M059J (cell line): Measurements from ENCODE around the gene GADD45B. TPM values are rescaled to one million over a fixed set of nuclear protein-coding genes. Genes with fewer than 3 reads are reported as not detected.
"Not testable (repeated sequence)": the region's sequence is repeated elsewhere in the genome, so short reads cannot be mapped to it uniquely, and the experiment has no call there.

Experiments
- DNase-seq: peaks from one replicate; pipeline ENCODE4 v3.0.0-alpha.2; 2012; ENCODE audit warnings: low read depth
- total RNA-seq: library from RNA; depleted of rRNA; stranded (reverse); fragments of >200 nt; shearing (Covaris generic); gene quantifications from 2 replicates; pipeline ENCODE4 v1.2.3, GENCODE V29; 2014

The GADD45B gene
- total RNA-seq, 1 experiment from 2014 or later = 54.0 TPM

DNA sequence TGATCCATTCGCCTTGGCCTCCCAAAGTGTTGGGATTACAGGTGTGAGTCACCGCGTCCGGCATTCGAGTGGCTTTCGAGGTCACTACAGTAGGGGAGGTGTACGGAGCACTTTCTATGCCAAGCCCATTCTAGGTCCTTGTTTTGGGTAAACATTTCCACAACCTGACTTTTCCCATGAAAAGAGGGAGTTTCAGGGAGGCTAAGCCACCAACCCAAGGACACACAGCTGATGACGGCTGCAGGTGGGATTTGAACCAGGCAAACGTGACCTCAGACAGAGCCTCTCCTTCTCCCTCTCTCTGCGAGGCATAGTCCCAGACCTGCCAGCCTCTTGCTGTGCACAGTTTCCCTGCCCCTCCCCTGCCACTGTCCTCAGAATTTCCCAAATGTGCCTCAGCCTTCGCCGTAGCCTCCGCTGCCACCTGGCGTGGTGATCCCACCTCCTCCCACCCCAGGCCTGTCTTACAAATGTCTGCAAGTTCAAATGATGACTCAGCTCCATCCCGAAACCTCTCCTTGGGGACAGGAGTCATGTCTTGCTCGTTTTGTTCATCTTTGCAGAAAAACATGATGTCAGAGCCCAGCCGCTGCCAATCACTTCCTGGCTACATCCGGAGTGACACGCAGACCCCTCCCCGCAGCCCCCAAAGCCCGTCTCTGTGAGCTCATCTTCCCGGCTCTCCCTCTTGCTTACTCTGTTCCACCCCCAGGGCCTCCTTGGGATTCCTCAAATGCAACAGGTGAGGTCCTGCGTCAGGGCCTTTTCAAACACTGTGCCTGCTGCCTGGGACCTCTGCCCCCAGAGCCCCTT, 6.6 kb upstream of the GADD45B start:
- peak; percentile 94 for DNase-seq

DNA sequence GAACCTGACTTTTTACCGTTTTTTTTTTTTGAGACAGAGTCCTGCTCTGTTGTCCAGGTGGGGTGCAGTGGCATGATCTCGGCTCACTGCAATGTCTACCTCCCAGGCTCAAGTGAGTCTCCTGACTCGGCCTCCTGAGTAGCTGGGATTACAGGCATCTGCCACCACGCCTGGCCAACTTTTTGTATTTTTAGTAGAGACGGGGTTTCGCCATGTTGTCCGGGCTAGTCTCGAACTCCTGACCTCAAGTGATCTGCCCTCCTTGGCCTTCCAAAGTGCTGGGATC, 6.1 kb upstream of the GADD45B start:
- not testable (repeated sequence) for DNase-seq

DNA sequence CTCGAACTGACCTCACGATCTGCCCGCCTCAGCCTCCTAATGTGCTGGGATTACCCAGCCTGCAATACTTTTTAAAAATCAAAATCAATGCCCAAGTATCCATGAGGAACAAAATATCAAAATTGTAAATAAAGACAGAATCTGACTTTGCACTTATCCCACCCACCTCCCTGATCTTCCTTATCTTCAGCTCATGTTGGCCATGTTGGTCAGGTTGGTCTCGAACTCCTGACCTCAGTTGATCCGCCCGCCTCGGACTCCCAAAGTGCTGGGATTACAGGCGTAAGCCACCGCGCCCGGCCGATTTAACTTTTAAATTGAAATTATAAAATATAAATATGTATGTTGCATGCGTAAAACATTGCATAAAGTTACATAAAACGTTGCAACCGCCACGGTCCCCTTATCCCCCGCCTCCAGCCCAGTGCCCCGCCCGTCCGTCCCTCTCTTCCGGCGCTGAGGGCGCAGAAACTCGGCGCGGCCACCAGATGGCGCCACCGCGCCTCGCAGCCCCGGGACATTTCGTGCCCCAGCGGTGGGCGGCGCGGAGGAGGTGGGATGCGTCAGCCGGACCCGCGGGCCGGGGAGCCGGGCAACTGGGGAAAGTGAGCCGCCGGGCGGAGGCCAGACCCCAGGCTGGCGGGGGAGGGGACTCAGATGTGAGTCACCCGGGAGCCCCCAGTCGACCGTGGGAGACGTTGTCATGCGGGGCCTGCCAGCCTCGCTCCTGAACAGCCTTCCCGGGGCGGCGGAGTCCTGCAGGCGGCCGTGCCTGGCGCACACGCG, 1.5 kb upstream of the GADD45B start:
- DNase-seq = peak; percentile 87

DNA sequence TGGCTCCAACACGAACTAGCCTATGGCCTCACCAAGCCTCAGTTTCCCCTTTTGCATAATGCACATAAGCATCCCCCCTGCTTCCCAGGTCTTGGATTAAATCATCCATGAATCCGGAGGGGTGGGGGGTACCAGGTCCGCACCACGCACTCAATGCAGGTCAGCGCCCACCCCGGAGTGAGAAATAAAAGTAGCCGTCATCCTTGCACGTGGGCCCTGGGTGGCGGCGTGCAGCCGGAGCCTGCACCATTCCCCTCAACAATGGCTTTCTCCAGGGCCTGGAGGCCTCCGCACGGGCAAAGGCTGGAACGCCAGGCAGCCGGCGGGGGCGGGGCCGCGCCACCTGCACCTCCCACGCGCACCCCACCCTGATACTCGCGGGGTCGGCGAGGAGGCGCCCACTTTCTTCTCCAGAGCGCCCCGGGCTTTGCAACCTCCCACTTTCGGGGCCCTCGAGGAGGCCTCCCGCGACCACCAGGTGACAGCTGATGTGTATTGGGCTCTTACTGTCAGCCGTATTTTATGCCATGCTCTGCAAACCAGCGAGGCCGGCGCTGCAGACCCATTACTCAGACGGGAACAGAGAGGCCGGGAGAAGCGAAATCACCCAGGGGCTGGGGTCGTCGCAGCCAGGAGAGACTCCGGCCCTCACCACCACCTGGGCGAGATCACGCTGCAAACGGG, 767 bp upstream of the GADD45B start:
- DNase-seq = peak; percentile 82

DNA sequence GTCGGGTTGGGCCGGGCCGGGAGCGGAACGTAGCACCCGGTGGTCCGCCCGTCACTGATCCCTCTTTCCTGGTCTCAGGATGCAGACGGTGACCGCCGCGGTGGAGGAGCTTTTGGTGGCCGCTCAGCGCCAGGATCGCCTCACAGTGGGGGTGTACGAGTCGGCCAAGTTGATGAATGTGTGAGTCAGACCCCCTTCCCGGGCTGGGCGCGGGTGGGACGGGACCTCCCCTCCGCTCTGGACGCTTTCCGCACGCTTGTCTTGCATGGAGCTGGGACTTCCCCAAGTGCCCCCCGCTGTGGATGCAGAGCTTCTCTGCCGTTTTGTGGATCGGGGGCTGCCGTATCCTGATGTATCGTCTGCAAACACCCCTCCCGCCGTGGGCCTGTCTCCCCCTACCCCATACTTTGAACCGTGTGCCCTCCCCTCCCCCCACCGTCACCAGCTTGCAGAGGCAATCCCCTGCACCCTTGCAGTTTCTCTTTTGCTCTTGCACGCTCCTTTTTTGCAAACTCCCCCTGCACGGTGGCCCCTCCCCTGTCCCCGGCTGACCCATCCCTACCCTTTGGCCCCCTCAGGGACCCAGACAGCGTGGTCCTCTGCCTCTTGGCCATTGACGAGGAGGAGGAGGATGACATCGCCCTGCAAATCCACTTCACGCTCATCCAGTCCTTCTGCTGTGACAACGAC, 669 bp downstream of the GADD45B start:
- DNase-seq = peak; percentile 72

DNA sequence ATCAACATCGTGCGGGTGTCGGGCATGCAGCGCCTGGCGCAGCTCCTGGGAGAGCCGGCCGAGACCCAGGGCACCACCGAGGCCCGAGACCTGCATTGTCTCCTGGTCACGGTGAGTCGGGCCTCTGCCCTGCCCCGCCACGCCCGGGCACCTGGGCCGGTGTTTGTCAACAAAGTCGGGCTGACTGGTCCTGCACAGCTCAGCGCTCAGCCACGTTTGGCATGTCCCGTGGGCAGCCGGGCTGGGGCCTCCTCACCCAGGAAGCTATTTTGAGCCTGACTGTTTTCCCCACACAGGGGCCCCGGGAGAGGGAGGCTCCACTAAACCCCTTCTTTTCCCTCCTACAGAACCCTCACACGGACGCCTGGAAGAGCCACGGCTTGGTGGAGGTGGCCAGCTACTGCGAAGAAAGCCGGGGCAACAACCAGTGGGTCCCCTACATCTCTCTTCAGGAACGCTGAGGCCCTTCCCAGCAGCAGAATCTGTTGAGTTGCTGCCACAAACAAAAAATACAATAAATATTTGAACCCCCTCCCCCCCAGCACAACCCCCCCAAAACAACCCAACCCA, 1.3 kb downstream of the GADD45B start:
- DNase-seq = peak; percentile 63

- DNase-seq = peak; percentile 69
These were observed 1.8 kb downstream of the GADD45B start for GRCh38 chr19:2477732-2478191.

GRCh38 chr19:2478278-2478755, 2.4 kb downstream of the GADD45B start:
- peak; percentile 88 for DNase-seq

- DNase-seq = peak; percentile 82
These were observed 3.0 kb downstream of the GADD45B start for GRCh38 chr19:2478756-2479555.

DNA sequence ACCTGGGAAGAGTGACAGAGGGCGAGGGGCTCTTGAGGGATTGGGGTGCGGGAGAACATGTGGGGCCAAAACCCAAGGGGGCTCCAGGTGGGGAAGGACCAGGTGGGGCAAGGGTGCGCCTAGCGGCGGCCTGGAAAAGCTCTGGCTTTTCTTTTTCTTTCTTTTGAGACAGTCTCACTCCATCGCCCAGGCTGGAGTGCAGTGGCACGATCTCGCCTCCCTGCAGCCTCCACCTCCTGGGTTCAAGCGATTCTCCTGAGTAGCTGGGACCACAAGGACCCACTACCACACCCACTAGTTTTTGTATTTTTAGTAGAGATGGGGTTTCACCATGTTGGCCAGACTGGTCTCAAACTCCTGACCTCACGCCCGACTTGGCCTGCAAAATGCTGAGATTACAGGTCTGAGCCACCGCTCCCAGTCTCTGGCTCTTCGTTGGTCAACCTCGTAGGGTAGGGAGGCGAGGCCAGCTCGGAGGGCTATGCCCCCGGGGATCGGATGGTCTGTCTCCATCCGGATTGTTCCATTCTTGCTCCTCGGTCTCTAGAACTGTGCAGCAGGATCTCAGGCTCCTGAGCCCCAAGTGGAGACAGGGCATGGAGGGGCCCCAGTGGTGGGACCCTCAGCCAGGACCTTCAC, 3.7 kb downstream of the GADD45B start:
- DNase-seq = no peak

DNA sequence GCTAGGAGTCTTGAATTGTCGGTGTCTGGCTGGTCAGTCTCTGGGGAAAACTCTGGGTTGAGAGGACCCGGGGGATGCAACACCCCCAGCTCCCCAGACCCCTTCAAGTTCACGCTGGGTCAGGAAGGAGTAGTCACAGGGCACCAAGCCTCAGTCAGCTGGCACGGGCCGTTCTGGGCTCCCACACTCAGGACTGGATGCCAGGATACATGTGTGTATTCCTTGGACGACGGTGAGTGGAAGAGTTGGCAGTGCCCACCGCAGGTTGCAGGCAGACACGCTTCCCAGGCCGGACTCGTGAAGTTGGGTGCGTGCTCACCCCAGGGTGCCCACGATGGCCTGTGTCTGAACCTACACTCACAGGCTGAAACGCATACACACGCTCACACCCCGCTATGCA, 5.5 kb downstream of the GADD45B start:
- no peak for DNase-seq

GRCh38 chr19:2482354-2483038, 6.6 kb downstream of the GADD45B start:
- no peak for DNase-seq

DNA sequence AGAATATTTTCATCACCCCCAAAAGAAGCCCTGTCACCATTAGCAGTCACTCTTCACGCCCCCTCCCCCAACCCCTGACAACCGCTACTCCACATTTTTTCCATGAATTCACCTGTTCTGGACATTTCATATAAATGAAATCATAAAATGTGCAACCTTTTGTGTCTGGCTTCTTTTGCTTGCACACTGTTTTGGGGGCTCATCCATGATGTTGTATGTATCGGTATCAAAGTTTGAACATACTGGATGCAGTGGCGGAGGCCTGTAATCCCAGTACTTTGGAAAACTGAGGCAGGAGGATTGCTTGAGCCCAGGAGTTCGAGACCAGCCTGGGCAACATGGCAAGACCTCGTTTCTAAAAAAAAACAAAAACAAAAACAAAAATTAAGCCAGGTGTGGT, 7.2 kb downstream of the GADD45B start:
- no peak for DNase-seq

DNA sequence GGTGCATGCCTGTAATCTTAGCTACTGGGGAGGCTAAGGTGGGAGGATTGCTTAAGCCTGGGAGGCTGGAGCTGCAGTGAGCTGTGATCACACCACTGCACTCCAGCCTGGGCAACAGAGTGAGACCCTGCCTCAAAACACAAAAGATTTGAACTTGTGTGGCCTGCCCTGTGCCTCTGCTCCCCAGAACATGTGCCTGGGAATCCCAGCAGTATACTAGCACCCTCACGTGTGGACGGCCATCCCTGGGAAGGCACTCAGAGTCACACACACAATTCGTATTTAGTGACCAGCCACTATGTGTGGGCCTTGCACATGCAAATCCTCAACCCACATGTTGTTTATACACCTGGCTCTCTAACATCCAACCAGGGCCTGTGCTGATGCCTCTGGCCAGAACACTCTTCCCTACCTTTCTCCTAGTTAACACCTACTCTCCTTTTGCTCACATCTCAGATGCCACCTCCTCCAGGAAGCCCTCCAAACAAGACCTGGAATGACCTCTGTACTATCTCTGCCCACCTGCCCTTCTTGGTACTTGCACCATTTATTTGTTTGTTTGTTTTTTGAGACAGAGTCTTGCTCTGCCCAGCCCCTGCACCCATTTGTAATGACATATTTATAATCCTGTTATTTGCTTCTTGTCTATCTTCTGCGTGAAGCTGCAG, 7.7 kb downstream of the GADD45B start:
- DNase-seq = no peak

GRCh38 chr19:2484178-2484937, 8.4 kb downstream of the GADD45B start:
- DNase-seq = no peak

DNA sequence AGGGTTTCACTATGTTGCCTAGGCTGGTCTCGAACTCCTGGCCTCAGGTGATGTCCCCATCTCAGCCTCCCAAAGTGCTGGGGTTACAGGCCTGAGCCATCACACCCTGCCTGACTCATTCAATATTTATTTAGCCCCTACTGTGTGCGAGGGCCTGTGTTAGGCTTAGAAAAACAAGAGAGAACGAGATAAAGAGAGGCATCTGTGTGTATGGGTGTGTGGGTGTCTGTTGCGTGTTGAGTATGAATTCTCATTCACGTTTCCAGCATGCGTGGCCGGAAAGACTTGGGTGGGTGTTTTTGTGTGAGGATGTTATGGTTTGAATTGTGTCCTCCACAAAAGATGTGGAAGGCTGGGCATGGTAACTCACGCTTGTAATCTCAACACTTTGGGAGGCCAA, 9.5 kb downstream of the GADD45B start:
- no peak for DNase-seq

DNA sequence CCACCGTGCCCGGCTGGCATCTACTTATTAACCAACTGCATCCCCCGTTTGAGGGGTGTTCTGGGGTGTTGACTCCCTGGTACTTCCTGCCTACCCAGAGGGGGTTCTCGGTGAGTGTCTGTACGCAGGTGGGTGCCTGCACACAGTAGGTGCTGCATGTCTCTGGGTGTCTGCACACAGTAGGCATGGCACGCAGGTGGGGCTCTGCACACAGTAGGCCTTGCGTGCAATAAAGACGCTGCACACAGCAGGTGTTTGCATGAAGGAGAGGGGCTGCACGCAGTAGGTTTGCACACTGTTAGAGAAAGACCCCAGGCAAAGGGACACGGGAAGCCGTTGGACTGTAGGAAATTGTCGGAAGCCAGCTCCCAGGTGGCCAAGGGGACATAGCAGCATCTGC, 11.2 kb downstream of the GADD45B start:
- DNase-seq = no peak

DNA sequence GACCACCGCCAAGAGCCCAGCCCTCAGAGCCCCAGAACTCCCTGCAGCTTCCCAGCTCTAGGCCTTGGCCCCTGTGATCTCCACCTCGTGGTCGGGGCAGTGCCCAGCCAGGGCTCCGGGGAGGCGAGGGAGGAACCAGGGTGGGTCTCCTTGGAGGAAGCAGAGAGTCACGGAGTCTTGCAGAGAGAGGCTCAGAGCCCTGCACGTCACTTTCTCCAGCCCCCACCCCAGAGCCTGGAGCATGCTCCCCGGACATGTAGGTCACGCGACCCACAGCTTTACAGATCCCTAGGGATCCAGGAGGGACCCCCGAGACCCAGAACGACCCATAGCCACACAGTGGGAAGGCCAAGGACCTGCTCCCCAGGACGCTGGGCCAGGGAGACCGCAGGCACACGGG, 11.9 kb downstream of the GADD45B start:
- DNase-seq = no peak
